Fibroblast of lung (primary cell): ENCODE results near the gene IFI16. TPM values are rescaled to one million over a fixed set of nuclear protein-coding genes. Genes with fewer than 3 reads are reported as not detected.
A peak's percentile ranks its signal among the peaks of the same experiment; 100 is the strongest.

ENCODE experiments used
- DNase-seq, 2 donors: peaks; one replicate each; pipeline versions ENCODE4 v3.0.0 to v3.0.0-alpha.2; 2010; ENCODE audit warnings: low read depth in 2 of 2
- H2AFZ ChIP-seq: 2 replicates; pipeline ENCODE4 v1.5.1; 2012; ENCODE audit warnings: low read length, control low read depth, inconsistent platforms
- H3K27ac ChIP-seq: 2 replicates; pipeline ENCODE4 v1.5.1; 2011; ENCODE audit warnings: low read length, control low read depth; ENCODE audit not compliant: insufficient read depth
- H3K27me3 ChIP-seq: 2 replicates; pipeline ENCODE4 v1.5.1; 2011; ENCODE audit warnings: mild to moderate bottlenecking, low read length; ENCODE audit not compliant: control insufficient read depth, insufficient read depth
- H3K36me3 ChIP-seq: 2 replicates; pipeline ENCODE4 v1.5.1; 2011; ENCODE audit warnings: low read length; ENCODE audit not compliant: control insufficient read depth, insufficient read depth
- H3K4me1 ChIP-seq: 2 replicates; pipeline ENCODE4 v1.5.1; 2011; ENCODE audit warnings: low read length; ENCODE audit not compliant: control insufficient read depth, insufficient read depth; ENCODE audit errors: extremely low read depth
- H3K4me2 ChIP-seq: 2 replicates; pipeline ENCODE4 v1.5.1; 2011; ENCODE audit warnings: low read length, control low read depth; ENCODE audit not compliant: insufficient read depth; ENCODE audit errors: extremely low read depth
- H3K4me3 ChIP-seq, 4 experiments: fragments of 200-600 bp in 1 of 4; sonication (generic) in 1 of 4; replicated peaks in 1 of 4; 2 replicates each; pipeline ENCODE4 v1.5.1; 2011 to 2016; ENCODE audit warnings: low read length in 4 of 4, low read depth in 3 of 4, mild to moderate bottlenecking in 3 of 4, control low read depth in 2 of 4, inconsistent platforms in 1 of 4, mixed read lengths in 1 of 4; ENCODE audit not compliant: insufficient read depth in 1 of 4; ENCODE audit errors: control extremely low read depth in 1 of 4
- H3K79me2 ChIP-seq: 2 replicates; pipeline ENCODE4 v1.5.1; 2012; ENCODE audit warnings: mild to moderate bottlenecking, low read length, inconsistent platforms; ENCODE audit not compliant: control insufficient read depth, insufficient read depth
- H3K9ac ChIP-seq: 2 replicates; pipeline ENCODE4 v1.5.1; 2011; ENCODE audit warnings: mild to moderate bottlenecking, low read length, control low read depth; ENCODE audit not compliant: insufficient read depth
- H3K9me3 ChIP-seq: 2 replicates; pipeline ENCODE4 v1.5.1; 2012; ENCODE audit warnings: low read depth, low read length; ENCODE audit not compliant: control insufficient read depth, insufficient read depth
- H4K20me1 ChIP-seq: 2 replicates; pipeline ENCODE4 v1.5.1; 2011; ENCODE audit warnings: low read length; ENCODE audit not compliant: control insufficient read depth, insufficient read depth; ENCODE audit errors: extremely low read depth
- CTCF ChIP-seq, 2 donors: IDR thresholded peaks in 1 of 2; conservative IDR thresholded peaks in 1 of 2; 1 replicate in 1 of 2; 2 replicates in 1 of 2; pipeline ENCODE4 v1.5.1; 2011 to 2012; ENCODE audit warnings: low read length in 2 of 2, control low read depth in 1 of 2, inconsistent platforms in 1 of 2, low read depth in 1 of 2, mild to moderate bottlenecking in 1 of 2
- EZH2 ChIP-seq: IDR thresholded peaks from 2 replicates; pipeline ENCODE4 v1.5.1; 2012; ENCODE audit warnings: low read length, control low read depth, mild to moderate bottlenecking; ENCODE audit errors: missing control alignments
- polyA plus RNA-seq, 2 donors: library from polyadenylated mRNA; depleted of rRNA in 1 of 2; stranded (reverse) in 1 of 2; unstranded in 1 of 2; fragments of >200 nt; gene quantifications; 2 replicates each; pipeline ENCODE4 v1.2.1, GENCODE V29; 2011 to 2012; ENCODE audit warnings: missing spikeins in 1 of 2
- total RNA-seq: library from RNA; depleted of rRNA; stranded (reverse); fragments of >200 nt; gene quantifications from 2 replicates; pipeline ENCODE4 v1.2.1, GENCODE V29; 2014

The IFI16 gene
- total and polyA plus RNA-seq, 2 donors (not counting 1 experiment from before 2014, with no cell fraction given): 141 to 223 TPM

GRCh38 chr1:159091607-159092031, 81.9 kb downstream of the IFI16 start:
- TF ChIP-seq CTCF (conservative IDR thresholded peaks at IDR 0.05 in 1 of 2, IDR thresholded peaks at IDR 0.05 in 1 of 2; ENCODE audit: low read depth in 1 of 2, low read length in 2 of 2) (no peak), EZH2 (no peak)
- Histone ChIP-seq H3K4me1 (peaks cover 16% of the 10 kb centered on the region), H3K4me2 (peak overlapping the region; percentile 11), H3K4me3 (no peak overlapping the region), H3K79me2 (no peaks in the 10 kb centered on the region), H3K9me3 (no peaks in the 10 kb centered on the region), H3K9ac (no peak overlapping the region), H3K27ac (peak overlapping the region; percentile 56), H2AFZ (peak overlapping the region; percentile 8), H3K36me3 (no peaks in the 10 kb centered on the region), H3K27me3 (no peaks in the 10 kb centered on the region), H4K20me1 (no peaks in the 10 kb centered on the region)
- peak; percentile 52 to 63 for DNase-seq

- TF ChIP-seq EZH2 (no peak), CTCF (conservative IDR thresholded peaks at IDR 0.05 in 1 of 2, IDR thresholded peaks at IDR 0.05 in 1 of 2; ENCODE audit: low read depth in 1 of 2, low read length in 2 of 2) (no peak)
- no peaks in the 10 kb centered on the region for H4K20me1 ChIP-seq
- H3K4me2 ChIP-seq: peak overlapping the region; percentile 48
- H3K36me3 ChIP-seq: no peaks in the 10 kb centered on the region
- H3K79me2 ChIP-seq: no peaks in the 10 kb centered on the region
- DNase-seq: peak; percentile 82 to 85
- H3K27me3 ChIP-seq: no peaks in the 10 kb centered on the region
- peaks cover 16% of the 10 kb centered on the region for H3K4me1 ChIP-seq
- no peaks in the 10 kb centered on the region for H3K9me3 ChIP-seq
- H3K27ac ChIP-seq: peak overlapping the region; percentile 56
- peak overlapping the region; percentile 43 for H2AFZ ChIP-seq
- H3K9ac ChIP-seq: no peak overlapping the region
- H3K4me3 ChIP-seq: no peak overlapping the region
Observed at GRCh38 chr1:159092036-159092760, 82.5 kb downstream of the IFI16 start.

- H2AFZ ChIP-seq: no peak overlapping the region
- no peak for DNase-seq
- no peak overlapping the region for H3K27ac ChIP-seq
- no peak overlapping the region for H3K9ac ChIP-seq
- H3K4me1 ChIP-seq: no peaks in the 10 kb centered on the region
- no peaks in the 10 kb centered on the region for H4K20me1 ChIP-seq
- TF ChIP-seq CTCF (conservative IDR thresholded peaks at IDR 0.05 in 1 of 2, IDR thresholded peaks at IDR 0.05 in 1 of 2; ENCODE audit: low read depth in 1 of 2, low read length in 2 of 2) (no peak), EZH2 (no peak)
- no peaks in the 10 kb centered on the region for H3K79me2 ChIP-seq
- H3K4me2 ChIP-seq: no peak overlapping the region
- no peak overlapping the region for H3K4me3 ChIP-seq
- H3K9me3 ChIP-seq: no peaks in the 10 kb centered on the region
- no peaks in the 10 kb centered on the region for H3K36me3 ChIP-seq
- H3K27me3 ChIP-seq: peaks cover 5% of the 10 kb centered on the region
Observed at GRCh38 chr1:159098596-159098995, 88.9 kb downstream of the IFI16 start.
